SK-N-MC (cell line): ENCODE measurements around the gene PELI1.

Experiments used
- DNase-seq: peaks from one replicate; pipeline ENCODE4 v3.0.0-alpha.2; 2011; ENCODE audit warnings: low read depth, low spot score
- H3K27ac ChIP-seq: fragments of 200-600 bp; sonication (generic); 2 replicates; pipeline ENCODE4 v1.5.1; 2016; ENCODE audit warnings: mixed run types
- H3K36me3 ChIP-seq: fragments of 200-600 bp; sonication (generic); 2 replicates; pipeline ENCODE4 v1.6.1; 2017; ENCODE audit warnings: antibody characterized with exemption, low read length, mixed read lengths; ENCODE audit not compliant: insufficient read depth
- H3K4me3 ChIP-seq: fragments of 200-600 bp; sonication (generic); 2 replicates; pipeline ENCODE4 v1.5.1; 2016
- H3K9ac ChIP-seq: fragments of 200-600 bp; sonication (generic); 2 replicates; pipeline ENCODE4 v1.8.0; 2017; ENCODE audit warnings: mixed run types, mixed read lengths; ENCODE audit not compliant: insufficient read length
- H3K9me3 ChIP-seq: fragments of 200-600 bp; sonication (generic); 2 replicates; pipeline ENCODE4 v1.6.1; 2017; ENCODE audit warnings: low read depth, mild to moderate bottlenecking, antibody characterized with exemption, low read length, moderate library complexity, mixed read lengths
- EZH2 ChIP-seq: fragments of 200-600 bp; sonication (generic); IDR thresholded peaks from one replicate; pipeline ENCODE4 v1.6.1; 2017; ENCODE audit warnings: antibody characterized with exemption
- FOXP2 ChIP-seq: optimal IDR thresholded peaks from 2 replicates; pipeline ENCODE3; 2011; ENCODE audit warnings: mild to moderate bottlenecking, moderate library complexity; ENCODE audit not compliant: insufficient read depth; ENCODE audit errors: extremely low read length, control extremely low read depth
- POLR2AphosphoS5 ChIP-seq: IDR thresholded peaks from 2 replicates; pipeline ENCODE4 v1.6.1; 2012; ENCODE audit warnings: mild to moderate bottlenecking, low read depth, low read length, borderline replicate concordance

Gene PELI1

DNA sequence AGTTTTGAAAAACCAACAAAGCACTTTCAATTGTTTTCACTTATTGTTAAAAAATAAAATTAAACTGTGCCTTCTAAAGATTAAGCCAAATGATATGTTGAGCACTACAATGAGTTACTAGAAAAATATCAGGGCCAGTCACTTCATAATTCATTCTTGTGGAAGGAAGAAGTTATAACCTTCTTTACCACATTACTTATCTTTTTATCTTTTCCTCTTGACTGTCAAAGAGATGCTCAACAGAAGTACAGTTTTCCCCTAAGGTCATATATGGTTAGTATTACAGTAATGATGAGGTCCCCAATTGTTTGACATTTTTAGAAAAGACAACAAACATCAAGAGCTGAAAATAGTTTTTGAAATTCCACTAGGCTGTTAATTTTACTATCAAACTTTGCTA lies 9.4 kb downstream of the PELI1 start:
- TF ChIP-seq EZH2: no peak
- TF ChIP-seq POLR2AphosphoS5: no peak
- no peak for TF ChIP-seq FOXP2
- Histone ChIP-seq H3K9me3 (no peaks in the 10 kb centered on the region), H3K27ac (no peak overlapping the region), H3K9ac (no peak overlapping the region), H3K36me3 (no peaks in the 10 kb centered on the region), H3K4me3 (no peak overlapping the region)
- no peak for DNase-seq

DNA sequence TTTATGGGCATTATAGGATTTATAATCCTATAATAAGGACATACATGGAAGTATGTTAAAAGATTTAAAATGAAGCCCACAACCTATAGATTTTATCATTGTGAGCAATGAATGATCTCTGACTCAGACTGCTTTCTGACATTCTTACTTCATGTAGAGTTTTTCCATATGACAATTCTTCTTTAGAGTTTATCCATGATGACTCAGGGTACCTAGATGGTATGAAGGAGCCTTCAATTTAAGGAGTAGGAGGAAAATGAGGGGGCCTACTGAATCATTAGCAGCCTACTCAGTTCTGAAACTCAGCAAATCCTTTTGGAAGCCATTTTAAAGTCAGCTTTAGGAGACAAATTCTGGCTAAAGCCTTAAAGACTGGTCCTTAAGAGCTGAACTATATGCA lies 10.4 kb downstream of the PELI1 start:
- no peaks in the 10 kb centered on the region for H3K36me3 ChIP-seq
- TF ChIP-seq FOXP2 (no peak), EZH2 (no peak), POLR2AphosphoS5 (no peak)
- no peak overlapping the region for H3K9ac ChIP-seq
- no peak for DNase-seq
- no peaks in the 10 kb centered on the region for H3K9me3 ChIP-seq
- H3K27ac ChIP-seq: no peak overlapping the region
- H3K4me3 ChIP-seq: no peak overlapping the region

DNA sequence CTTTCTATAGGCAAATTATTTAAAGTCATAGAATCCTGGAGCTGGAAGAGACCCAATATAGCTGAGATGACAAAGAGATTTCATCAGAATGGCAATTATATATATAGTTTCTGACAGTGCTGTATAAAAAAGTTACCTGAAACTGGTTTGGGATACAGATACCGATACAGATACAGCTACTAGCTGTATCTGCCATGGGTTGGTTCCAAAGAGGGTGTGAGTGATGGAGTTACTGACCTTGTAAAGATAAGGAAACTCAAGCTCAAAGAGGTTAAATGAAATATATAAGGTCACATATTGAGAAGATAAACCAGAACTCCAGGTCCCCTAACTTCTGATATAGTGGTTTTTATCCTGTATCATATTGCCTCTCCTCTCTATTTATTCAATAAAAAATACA lies 10.9 kb downstream of the PELI1 start:
- Histone ChIP-seq H3K9me3 (no peaks in the 10 kb centered on the region), H3K4me3 (no peak overlapping the region), H3K36me3 (no peaks in the 10 kb centered on the region), H3K27ac (no peak overlapping the region), H3K9ac (no peak overlapping the region)
- TF ChIP-seq EZH2 (no peak), FOXP2 (no peak), POLR2AphosphoS5 (no peak)
- DNase-seq: no peak

DNA sequence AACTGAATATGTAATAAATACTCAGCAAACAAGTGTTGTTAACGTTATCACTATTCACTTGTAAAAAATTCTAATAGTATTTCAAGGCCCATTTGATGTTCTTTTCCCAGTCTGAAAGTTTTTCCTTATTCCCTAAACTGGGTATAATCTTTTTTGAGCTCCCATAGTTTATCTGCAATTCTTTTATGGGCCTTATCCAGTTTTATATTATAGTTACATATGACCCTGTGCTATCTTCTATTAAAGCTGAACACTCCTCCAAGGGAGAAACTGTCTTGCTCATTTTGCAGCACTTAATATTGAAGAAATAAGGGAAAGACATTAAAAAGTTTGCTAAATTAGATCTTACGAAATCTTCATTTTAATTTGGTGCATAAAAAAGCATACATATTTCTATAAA lies 13.9 kb downstream of the PELI1 start:
- Histone ChIP-seq H3K9ac (no peak overlapping the region), H3K27ac (no peak overlapping the region), H3K4me3 (no peak overlapping the region), H3K36me3 (no peaks in the 10 kb centered on the region), H3K9me3 (no peaks in the 10 kb centered on the region)
- TF ChIP-seq POLR2AphosphoS5: no peak
- TF ChIP-seq EZH2: no peak
- no peak for TF ChIP-seq FOXP2
- no peak for DNase-seq

DNA sequence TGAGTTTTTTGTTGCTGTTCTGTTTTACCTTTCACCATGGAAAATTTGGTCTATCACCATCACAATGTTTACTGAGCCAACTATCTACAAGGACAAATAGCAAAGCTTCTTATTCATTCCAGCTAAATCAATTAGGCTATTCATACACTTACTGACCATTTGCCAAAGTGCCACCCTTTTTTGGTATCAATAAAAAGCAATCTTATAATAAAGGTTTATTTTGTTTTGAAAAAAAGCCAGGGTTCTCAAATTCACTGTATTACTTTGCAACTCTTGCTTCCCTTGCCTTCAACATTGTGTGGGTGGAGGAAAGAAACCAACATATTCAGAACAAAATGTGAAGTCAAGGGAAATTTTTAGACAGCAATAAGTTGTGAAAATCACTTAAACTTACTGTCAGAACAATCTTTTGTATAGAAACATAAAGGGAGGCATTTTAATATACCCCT lies 15.3 kb downstream of the PELI1 start:
- no peak overlapping the region for H3K27ac ChIP-seq
- no peak overlapping the region for H3K4me3 ChIP-seq
- no peaks in the 10 kb centered on the region for H3K36me3 ChIP-seq
- no peak for TF ChIP-seq FOXP2
- TF ChIP-seq POLR2AphosphoS5: no peak
- no peak for TF ChIP-seq EZH2
- no peak overlapping the region for H3K9ac ChIP-seq
- H3K9me3 ChIP-seq: no peaks in the 10 kb centered on the region
- DNase-seq: no peak

DNA sequence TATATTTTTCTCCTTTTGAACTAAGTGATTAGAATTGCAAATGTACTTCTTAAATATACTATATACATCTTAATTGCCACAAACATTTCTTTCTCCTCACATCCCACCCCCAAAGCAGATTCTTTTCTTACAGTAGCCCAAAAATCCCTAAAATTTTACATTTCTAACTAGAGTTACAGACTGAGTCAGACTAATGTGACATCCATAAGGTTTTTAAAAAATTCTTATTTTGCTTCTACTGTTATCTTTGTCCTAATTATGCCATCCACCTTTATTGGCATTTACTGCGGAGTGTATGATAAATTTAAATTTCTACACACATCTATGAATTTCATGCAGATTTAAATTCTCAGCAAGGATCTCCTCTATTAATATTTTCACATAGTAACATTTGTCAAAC lies 15.8 kb downstream of the PELI1 start:
- H3K36me3 ChIP-seq: no peaks in the 10 kb centered on the region

DNA sequence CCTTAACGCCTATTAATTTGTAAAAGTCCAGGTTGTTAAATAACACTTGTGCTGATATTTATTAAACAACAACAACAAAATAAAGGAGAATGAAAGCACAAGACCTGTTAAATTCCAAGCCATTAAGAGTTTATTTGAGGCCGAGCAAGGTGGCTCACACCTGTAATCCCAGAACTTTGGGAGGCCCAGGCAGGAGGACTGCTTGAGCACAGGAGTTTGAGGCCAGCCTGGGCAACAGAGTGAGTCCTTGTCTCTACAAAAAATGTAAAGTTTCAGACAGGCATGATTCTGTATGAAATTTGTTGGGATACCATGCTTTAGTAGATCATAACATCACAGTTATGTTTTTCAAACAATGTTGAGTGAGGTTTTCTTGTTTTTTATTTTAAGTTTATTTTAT lies 17.1 kb downstream of the PELI1 start:
- H3K36me3 ChIP-seq: no peaks in the 10 kb centered on the region
- H3K27ac ChIP-seq: no peak overlapping the region
- DNase-seq: no peak
- no peak overlapping the region for H3K9ac ChIP-seq
- H3K9me3 ChIP-seq: no peaks in the 10 kb centered on the region
- no peak for TF ChIP-seq EZH2
- no peak for TF ChIP-seq POLR2AphosphoS5
- no peak for TF ChIP-seq FOXP2
- H3K4me3 ChIP-seq: no peak overlapping the region

More for the DNA sequence above, 15.8 kb downstream of the PELI1 start:
- no peak for DNase-seq
- no peak overlapping the region for H3K4me3 ChIP-seq
- H3K27ac ChIP-seq: no peak overlapping the region
- TF ChIP-seq POLR2AphosphoS5 (no peak), EZH2 (no peak), FOXP2 (no peak)
- H3K9me3 ChIP-seq: no peaks in the 10 kb centered on the region
- H3K9ac ChIP-seq: no peak overlapping the region

DNA sequence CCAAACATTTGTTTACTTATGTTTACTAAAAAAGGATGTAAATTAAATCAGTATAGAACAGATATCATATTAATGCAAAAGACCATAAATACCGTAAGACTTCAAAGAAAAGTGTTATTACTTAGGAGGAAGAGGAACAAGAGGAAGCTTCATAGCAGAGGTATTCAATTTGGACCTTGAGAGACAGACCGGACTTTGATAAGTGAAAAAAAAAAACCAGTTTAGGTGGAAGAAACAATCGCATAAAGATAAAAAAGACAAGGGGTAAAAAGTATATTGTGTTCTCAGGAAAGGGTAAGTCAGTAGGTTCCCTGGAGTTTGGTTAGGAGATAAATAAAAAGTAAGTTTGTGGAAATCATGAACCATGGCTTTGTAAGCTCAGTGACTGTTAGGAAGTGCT lies 17.6 kb downstream of the PELI1 start:
- H3K36me3 ChIP-seq: no peaks in the 10 kb centered on the region
- H3K9ac ChIP-seq: no peak overlapping the region
- no peak for TF ChIP-seq POLR2AphosphoS5
- TF ChIP-seq EZH2: no peak
- TF ChIP-seq FOXP2: no peak
- no peak overlapping the region for H3K4me3 ChIP-seq
- no peak overlapping the region for H3K27ac ChIP-seq
- H3K9me3 ChIP-seq: no peaks in the 10 kb centered on the region
- no peak for DNase-seq

DNA sequence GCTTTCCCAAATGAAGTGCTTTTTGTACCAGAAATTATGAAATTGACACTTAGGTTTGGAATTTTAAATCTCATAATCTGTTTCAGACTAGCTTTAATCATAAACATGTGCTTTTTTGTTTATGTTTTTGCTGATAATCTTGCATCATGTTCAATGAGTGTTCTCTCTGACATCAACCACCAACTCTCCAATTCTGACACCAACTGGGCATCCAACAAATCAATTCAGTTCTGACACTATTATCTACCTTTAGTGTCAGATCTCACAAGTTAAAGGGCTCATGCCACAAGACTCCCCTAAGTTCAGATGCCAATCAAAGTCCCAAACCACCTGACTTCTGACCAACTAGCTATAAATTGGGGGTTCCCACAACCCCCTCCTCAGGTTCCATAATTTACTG lies 19.6 kb downstream of the PELI1 start:
- no peak for DNase-seq
- Histone ChIP-seq H3K36me3 (no peaks in the 10 kb centered on the region), H3K27ac (no peak overlapping the region), H3K9me3 (no peaks in the 10 kb centered on the region), H3K4me3 (no peak overlapping the region), H3K9ac (no peak overlapping the region)
- no peak for TF ChIP-seq POLR2AphosphoS5
- TF ChIP-seq FOXP2: no peak
- no peak for TF ChIP-seq EZH2

DNA sequence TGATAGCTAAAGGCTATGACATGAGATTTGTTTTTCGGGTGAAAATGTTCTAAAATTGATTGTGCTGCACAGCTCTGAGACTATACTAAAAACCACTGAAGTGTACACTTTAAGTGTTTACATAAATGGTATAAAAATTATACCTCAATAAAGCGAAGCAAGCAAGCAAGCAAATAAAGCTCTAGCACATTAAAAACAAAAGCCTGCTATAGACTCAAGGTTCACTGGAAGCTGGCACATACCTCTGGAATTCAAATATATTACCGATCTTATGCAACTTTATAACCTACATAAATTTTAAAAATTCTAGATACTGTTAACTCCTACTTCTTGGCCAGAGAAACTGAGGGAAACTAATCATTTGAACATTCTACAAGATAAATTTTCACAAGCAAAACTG lies 20.1 kb downstream of the PELI1 start:
- H3K4me3 ChIP-seq: no peak overlapping the region
- H3K36me3 ChIP-seq: no peaks in the 10 kb centered on the region
- no peak overlapping the region for H3K27ac ChIP-seq
- DNase-seq: no peak
- no peak overlapping the region for H3K9ac ChIP-seq
- H3K9me3 ChIP-seq: no peaks in the 10 kb centered on the region
- no peak for TF ChIP-seq EZH2
- TF ChIP-seq POLR2AphosphoS5: no peak
